GM20431 (cell line): ENCODE results near the gene PATZ1.
"Not testable (repeated sequence)": the region's sequence is repeated elsewhere in the genome, so short reads cannot be mapped to it uniquely, and the experiment has no call there.

ENCODE experiments used
- in situ Hi-C: fragments of 300-500 bp; cut with MseI, MboI; formaldehyde crosslinking; loops from one replicate; pipeline ENCODE4 v1.15.0; 2020; ENCODE audit warnings: low sequenced_read_pairs; ENCODE audit not compliant: unreplicated experiment

PATZ1 gene, protein sequence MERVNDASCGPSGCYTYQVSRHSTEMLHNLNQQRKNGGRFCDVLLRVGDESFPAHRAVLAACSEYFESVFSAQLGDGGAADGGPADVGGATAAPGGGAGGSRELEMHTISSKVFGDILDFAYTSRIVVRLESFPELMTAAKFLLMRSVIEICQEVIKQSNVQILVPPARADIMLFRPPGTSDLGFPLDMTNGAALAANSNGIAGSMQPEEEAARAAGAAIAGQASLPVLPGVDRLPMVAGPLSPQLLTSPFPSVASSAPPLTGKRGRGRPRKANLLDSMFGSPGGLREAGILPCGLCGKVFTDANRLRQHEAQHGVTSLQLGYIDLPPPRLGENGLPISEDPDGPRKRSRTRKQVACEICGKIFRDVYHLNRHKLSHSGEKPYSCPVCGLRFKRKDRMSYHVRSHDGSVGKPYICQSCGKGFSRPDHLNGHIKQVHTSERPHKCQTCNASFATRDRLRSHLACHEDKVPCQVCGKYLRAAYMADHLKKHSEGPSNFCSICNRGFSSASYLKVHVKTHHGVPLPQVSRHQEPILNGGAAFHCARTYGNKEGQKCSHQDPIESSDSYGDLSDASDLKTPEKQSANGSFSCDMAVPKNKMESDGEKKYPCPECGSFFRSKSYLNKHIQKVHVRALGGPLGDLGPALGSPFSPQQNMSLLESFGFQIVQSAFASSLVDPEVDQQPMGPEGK

GRCh38 chr22:31346255-31346732, at the start of gene PATZ1:
Gene PATZ1, minus strand, starts transcription at chr22:31346346. Its CDS starts 744 bp downstream, at chr22:31345602.
- in situ Hi-C loops = no loop called here

DNA sequence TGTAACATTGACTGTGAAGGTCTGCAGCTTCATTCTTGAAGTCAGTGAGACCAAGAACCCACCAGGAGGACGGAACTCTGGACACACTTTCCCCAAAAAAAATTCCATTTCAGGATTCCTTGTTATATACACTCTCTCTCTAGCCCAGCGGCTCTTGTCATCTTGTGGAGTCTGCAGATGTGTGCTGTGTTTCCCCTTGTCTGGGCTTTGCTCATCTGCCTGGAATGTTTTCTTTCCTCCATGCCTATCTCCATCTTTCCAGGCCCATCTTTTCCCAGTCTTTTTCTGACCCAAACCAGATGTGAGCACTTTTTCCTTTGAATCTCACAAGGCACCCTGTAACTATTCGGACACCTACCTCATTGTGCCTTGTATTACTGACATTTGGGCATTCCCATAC, 48.2 kb upstream of the PATZ1 start:
- in situ Hi-C loops = no loop called here

- in situ Hi-C loops = no loop called here
Observed at GRCh38 chr22:31393893-31394292, 47.7 kb upstream of the PATZ1 start.

GRCh38 chr22:31378651-31379050, 32.5 kb upstream of the PATZ1 start:
- in situ Hi-C loops = not testable (repeated sequence)

DNA sequence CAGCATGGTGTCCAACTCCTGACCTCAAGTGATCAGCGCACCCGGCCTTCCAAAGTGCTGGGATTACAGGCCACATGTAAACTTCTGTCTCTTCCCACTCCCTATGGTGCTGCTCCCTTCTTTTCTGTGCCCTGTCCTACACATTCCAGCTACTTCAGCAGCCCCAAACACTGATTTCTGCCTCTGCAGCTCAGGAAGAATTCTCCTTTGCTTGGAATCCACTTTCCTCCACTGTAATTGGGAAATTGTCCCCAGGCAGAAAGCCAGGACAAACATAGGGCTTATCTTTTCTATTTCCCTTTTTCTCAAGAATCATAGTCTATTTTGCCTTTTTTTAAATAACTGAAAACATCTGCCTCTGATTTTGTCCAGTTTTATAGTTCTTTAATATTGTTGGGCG, 32.0 kb upstream of the PATZ1 start:
- in situ Hi-C loops = no loop called here

DNA sequence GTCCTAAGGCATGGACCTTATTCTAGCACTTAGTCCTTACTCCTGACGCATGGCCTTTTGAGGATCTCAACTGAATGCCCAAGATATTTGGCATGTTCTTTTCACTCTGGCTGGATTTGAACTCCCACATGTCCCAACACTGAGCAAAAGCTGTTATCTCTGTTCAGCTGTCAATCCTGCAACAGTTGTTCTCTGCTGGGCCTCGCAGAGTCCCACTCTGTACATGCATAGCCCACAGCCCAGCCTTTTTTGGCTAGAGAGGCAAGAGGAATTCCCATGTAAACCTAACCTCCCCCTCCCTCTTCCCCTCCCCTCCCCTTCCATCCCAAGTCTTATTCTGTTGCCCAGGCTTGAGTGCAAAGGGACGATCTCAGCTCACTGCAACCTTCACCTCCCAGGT, 31.5 kb upstream of the PATZ1 start:
- in situ Hi-C loops = no loop called here

GRCh38 chr22:31367426-31367825, 21.3 kb upstream of the PATZ1 start:
- in situ Hi-C loops = no loop called here

- in situ Hi-C loops = no loop called here
Observed at GRCh38 chr22:31363885-31364465, 17.8 kb upstream of the PATZ1 start.

- in situ Hi-C loops = no loop called here
Observed at GRCh38 chr22:31361743-31362142, 15.6 kb upstream of the PATZ1 start.

- in situ Hi-C loops = no loop called here
Observed at GRCh38 chr22:31360029-31360428, 13.9 kb upstream of the PATZ1 start.

DNA sequence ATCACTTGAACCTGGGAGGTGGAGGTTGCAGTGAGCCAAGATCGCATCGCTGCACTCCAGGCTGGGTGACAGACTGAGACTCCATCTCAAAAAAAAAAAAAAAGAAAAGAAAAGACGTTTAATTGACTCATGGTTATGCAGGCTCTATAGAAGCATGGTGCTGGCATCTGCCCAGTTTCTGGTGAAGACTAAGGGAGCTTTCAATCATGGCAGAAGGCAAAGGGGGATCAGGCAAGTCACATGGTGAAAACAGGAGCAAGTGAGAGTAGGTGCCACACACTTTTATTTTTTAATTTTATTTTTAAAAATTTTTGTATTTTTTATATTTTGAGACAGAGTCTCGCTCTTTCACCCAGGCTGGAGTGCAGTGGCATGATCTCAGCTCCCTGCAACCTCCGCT, 8.4 kb upstream of the PATZ1 start:
- in situ Hi-C loops = no loop called here

- in situ Hi-C loops = no loop called here
Observed at GRCh38 chr22:31350410-31350863, 4.3 kb upstream of the PATZ1 start.

DNA sequence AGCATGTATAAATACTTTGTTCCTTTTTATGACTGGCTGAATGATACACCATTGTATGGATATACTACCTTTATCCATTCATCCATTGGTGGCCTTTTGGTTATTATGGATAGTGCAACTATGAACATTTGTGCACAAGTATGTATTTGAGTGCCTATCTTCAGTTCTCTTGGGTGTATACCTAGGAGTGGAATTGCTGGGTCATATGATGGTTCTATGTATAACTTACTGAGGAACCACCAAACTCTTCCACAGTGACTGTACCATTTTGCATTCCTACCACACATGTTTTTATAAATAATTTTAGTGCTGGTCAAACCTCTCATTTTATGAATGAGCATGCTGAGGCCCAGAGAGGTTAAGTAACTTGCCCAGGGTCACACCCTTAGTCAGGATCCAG, 3.8 kb upstream of the PATZ1 start:
- in situ Hi-C loops = no loop called here

- in situ Hi-C loops = no loop called here
Observed at GRCh38 chr22:31348766-31349165, 2.6 kb upstream of the PATZ1 start.

DNA sequence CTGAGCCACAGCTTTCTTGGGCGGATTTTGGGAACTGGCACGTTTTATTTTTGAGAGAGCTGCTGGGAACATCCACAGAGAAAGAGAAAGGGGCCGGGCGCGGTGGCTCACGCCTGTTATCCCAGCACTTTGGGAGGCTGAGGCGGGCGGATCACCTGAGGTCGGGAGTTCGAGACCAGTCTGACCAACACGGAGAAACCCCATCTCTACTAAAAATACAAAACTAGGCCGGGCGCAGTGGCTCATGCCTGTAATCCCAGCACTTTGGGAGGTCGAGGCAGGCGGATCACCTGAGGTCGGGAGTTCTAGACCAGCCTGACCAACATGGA, 1.8 kb upstream of the PATZ1 start:
- in situ Hi-C loops = not testable (repeated sequence)

- in situ Hi-C loops = no loop called here
Observed at GRCh38 chr22:31347251-31348008, 1.3 kb upstream of the PATZ1 start.

DNA sequence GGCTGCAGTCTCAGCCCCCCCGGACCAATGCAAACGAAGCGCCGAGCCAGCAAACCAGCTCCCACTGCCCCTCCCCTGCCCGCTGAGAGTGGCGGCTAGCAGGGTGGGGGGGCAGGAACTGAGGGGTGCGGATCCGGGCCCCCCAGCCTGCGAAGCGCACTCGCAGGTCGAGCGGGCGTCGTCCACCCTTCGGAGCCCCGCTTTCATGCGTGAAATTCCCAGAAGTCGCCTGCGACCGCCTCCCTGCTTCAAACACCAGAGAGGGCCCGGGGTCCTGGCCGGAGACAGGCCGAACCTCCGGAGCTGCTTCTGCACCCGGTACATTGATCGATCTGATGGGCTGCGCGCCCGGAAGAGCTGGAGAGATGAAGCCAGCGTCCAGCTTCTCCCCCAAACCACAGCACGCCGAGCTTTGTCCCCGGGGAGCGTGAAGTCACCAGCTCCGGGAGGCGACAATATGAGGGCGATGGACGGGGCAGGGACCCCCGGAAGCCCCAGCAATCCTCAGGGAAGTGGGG, 646 bp upstream of the PATZ1 start:
- in situ Hi-C loops = no loop called here

- in situ Hi-C loops = no loop called here
Observed at GRCh38 chr22:31345331-31346254, 553 bp downstream of the PATZ1 start.
